ENCODE measurements around the gene WFIKKN1. TPM values are rescaled to one million over a fixed set of nuclear protein-coding genes. Genes with fewer than 3 reads are reported as not detected.

WFIKKN1 gene
- total RNA-seq, 2 donors from 2014 or later: 0.52 to 0.71 TPM

DNA sequence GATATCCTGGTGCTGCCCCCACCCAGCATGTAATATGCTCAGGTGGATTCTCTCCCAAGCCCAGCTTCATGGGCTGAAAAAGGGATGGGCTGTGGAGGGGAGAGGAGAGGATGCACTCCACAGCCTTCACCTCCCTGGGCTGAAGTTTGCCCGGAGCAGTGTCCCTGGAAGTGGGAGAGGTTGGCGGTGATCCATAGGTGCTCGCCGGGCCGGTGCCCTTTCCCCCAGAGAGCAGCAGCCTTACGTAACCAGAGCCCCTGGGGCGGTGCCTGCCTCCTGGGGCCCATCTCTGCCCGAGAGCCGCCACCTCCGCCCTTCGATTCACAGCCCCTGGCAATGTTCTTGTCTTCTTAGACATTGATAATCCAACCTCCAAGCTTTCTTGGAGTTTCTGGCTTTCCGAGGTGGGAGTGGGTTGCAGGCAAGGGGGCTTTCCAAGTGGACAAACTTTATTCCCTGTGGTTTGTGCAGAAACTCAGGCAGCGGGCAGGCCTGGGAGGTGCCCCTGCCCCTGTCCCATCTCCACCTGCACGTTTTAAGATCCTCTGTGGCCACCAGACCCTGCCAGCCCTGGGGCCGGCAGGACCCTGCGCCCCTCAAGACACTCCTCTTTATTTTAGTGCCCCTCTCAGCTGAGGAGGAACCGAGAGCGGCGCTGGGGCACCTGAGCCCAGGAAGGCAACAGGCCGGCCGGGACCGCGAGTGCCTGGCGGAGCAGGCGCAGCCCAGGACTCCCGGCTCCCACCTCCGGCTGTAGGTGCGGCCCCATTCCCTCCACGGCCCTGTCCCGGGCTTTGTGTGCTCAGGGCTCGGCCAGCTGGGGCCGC, 15.3 kb downstream of the WFIKKN1 start:
- Histone ChIP-seq H3K4me1 (peaks cover 0 to 75% of the 10 kb centered on the region in 2 donors), H3K4me3 (peak overlapping the region; percentile 2 to 21), H3K9me3 (no peaks in the 10 kb centered on the region), H3K27me3 (no peaks in the 10 kb centered on the region), H3K27ac (peak overlapping the region; percentile 44 to 92), H3K36me3 (no peaks in the 10 kb centered on the region)
- TF ChIP-seq, protein P1, sequence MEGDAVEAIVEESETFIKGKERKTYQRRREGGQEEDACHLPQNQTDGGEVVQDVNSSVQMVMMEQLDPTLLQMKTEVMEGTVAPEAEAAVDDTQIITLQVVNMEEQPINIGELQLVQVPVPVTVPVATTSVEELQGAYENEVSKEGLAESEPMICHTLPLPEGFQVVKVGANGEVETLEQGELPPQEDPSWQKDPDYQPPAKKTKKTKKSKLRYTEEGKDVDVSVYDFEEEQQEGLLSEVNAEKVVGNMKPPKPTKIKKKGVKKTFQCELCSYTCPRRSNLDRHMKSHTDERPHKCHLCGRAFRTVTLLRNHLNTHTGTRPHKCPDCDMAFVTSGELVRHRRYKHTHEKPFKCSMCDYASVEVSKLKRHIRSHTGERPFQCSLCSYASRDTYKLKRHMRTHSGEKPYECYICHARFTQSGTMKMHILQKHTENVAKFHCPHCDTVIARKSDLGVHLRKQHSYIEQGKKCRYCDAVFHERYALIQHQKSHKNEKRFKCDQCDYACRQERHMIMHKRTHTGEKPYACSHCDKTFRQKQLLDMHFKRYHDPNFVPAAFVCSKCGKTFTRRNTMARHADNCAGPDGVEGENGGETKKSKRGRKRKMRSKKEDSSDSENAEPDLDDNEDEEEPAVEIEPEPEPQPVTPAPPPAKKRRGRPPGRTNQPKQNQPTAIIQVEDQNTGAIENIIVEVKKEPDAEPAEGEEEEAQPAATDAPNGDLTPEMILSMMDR (IDR thresholded peaks at IDR 0.05): no peak
- DNase-seq (ENCODE audit: low spot score): no peak

- TF ChIP-seq, protein P1 (IDR thresholded peaks at IDR 0.05): no peak
- H3K27ac ChIP-seq: peak overlapping the region; percentile 44 to 92
- H3K36me3 ChIP-seq: no peaks in the 10 kb centered on the region
- no peak for DNase-seq (ENCODE audit: low spot score)
- peaks cover 0 to 70% of the 10 kb centered on the region in 2 donors for H3K4me1 ChIP-seq
- no peaks in the 10 kb centered on the region for H3K9me3 ChIP-seq
- H3K27me3 ChIP-seq: no peaks in the 10 kb centered on the region
- H3K4me3 ChIP-seq: peak overlapping the region in 1 of 2 donors; percentile 2
Measured at GRCh38 chr16:646679-647172, 15.9 kb downstream of the WFIKKN1 start.

DNA sequence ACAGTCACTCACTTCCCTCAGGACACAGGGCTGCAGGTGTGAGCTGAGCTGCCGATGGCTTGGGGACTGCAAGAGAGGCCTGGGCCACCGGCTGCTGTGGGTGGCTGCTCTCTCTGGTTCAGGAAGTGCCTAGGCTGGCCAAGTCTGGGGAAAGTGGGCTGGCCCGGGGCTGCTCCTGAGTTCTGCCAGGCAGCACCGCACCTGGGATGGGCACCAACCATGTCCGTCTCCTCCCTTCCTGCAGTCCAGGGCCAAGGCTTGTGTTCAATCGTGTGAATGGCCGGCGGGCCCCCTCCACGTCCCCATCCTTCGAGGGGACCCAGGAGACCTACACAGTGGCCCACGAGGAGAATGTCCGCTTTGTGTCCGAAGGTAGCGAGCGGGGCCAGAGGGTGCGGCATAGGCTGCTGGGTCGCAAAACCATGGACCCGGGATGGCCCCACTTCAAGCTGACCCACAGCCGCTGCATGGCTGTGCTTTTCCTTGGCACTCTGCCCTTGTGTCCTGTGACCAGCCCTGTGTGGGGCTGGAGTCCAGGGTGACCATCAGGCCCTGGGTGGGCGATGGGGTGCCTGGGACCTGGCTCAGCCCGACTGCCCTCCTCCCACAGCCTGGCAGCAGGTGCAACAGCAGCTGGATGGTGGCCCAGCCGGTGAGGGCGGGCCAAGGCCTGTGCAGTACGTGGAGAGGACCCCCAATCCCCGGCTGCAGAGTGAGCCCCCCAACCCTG, 16.6 kb downstream of the WFIKKN1 start:
- no peaks in the 10 kb centered on the region for H3K36me3 ChIP-seq
- TF ChIP-seq, protein P1 (IDR thresholded peaks at IDR 0.05): no peak
- no peak overlapping the region for H3K4me3 ChIP-seq
- H3K27me3 ChIP-seq: no peaks in the 10 kb centered on the region
- peaks cover 0 to 70% of the 10 kb centered on the region in 2 donors for H3K4me1 ChIP-seq
- H3K9me3 ChIP-seq: no peaks in the 10 kb centered on the region
- peak overlapping the region; percentile 88 to 92 for H3K27ac ChIP-seq
- no peak for DNase-seq (ENCODE audit: low spot score)

DNA sequence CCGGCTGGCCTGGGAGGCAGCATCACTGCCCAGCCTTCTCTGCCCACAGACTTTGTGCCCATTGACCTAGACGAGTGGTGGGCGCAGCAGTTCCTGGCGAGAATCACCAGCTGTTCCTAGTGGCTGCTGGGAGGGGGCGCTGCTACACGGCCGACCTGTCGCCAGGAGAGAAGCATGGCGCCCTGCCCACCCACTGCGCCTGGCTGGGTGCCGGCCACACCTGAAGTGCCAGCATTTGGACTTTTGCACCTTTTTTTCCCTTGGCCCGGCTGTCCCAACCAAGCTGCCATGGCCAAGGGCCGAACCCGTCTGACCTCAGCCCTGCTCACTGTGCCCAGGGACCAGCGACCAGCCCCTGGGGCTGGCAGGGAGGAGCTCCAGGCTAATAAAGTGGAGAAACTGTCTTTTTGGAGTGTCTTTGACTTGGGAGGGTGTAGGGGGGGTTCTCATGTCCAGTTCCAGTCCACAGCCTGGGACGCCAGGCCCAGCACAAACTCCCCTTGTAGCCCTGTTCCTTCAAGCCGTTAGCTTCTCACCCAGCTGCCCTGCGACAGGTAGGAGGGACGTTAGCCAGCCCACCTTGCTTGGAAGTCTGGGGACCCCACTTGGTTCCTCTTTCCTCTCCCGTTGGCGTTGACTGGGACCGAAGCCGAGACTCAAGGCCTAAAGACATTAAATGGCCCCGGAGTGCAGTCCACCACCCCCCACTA, 17.4 kb downstream of the WFIKKN1 start:
- peak overlapping the region; percentile 88 to 92 for H3K27ac ChIP-seq
- H3K9me3 ChIP-seq: no peaks in the 10 kb centered on the region
- no peaks in the 10 kb centered on the region for H3K36me3 ChIP-seq
- H3K27me3 ChIP-seq: no peaks in the 10 kb centered on the region
- peaks cover 0 to 61% of the 10 kb centered on the region in 2 donors for H3K4me1 ChIP-seq
- peak overlapping the region; percentile 68 to 88 for H3K4me3 ChIP-seq
- no peak for DNase-seq (ENCODE audit: low spot score)
- TF ChIP-seq, protein P1 (IDR thresholded peaks at IDR 0.05): no peak

GRCh38 chr16:648781-649589, 18.2 kb downstream of the WFIKKN1 start, which contains the start of gene WDR90:
TSS of gene WDR90 (plus strand) at chr16:649365. CDS start at chr16:649417, 52 bp downstream.
- peak within 1 kb of the TSS; percentile 68 to 88 for H3K4me3 ChIP-seq
- peak within 1 kb of the TSS; percentile 88 to 92 for H3K27ac ChIP-seq
- no peaks in the 10 kb centered on the region for H3K9me3 ChIP-seq
- H3K4me1 ChIP-seq: peaks cover 0 to 60% of the 10 kb centered on the region in 2 donors
- H3K27me3 ChIP-seq: no peaks in the 10 kb centered on the region
- H3K36me3 ChIP-seq: no peaks in the 10 kb centered on the region
- peak; percentile 93 for DNase-seq (ENCODE audit: low spot score)
- TF ChIP-seq, protein P1 (IDR thresholded peaks at IDR 0.05): no peak
